GM12872 (cell line): ENCODE results near the gene JTB.

Source experiments
- TF ChIP-seq, protein P1 (sequence below): IDR thresholded peaks from 3 replicates; pipeline ENCODE4 v1.5.1; 2011; ENCODE audit warnings: low read depth, mild to moderate bottlenecking, low read length, moderate library complexity; ENCODE audit not compliant: insufficient read depth

JTB gene

DNA sequence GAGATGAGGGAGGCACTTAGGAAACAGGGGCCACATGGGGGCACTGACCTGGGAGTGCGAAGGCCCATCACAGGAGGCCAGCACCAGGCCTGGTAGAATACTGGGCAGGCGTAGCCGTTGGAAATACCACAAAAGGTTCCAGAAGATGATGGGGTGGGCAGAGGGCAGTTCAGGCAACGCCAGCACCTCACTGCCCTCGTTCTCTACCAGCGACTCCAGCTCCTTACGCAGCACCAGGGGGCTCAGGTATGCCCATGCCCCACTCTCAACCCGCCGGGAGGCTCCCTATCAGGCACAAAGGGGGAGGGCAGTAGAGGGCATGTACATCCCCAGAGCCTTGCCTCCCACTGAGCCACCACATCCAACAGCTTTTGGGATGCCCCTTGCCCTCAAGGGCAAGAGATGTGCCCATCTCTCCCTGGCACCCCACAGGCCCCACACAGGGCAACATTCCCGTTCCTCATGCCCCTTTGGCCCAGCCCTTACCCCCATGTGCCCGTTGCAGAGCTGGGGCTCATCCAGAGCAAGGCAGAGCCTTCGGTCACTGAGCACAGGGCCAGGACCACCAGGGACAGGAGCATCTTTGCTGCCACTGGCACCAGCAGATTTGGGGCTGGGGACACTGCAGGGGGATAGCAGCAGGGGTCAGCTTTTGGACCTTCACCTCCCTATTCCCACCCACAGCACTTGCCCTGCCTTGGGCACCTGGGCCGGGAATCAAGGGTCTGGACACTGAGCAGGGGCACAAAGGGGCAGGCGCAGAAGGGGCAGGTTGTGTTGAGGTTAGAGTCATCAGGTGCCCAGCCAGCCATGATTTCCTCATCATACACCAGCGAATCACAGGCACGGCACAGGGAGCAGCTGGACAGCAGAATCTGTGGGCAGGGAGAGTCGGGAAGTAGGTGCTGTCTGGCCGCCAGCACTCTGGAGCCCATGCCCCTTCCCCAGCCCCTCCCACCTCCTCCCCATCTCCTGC, 45.0 kb downstream of the JTB start:
- TF ChIP-seq, protein P1, sequence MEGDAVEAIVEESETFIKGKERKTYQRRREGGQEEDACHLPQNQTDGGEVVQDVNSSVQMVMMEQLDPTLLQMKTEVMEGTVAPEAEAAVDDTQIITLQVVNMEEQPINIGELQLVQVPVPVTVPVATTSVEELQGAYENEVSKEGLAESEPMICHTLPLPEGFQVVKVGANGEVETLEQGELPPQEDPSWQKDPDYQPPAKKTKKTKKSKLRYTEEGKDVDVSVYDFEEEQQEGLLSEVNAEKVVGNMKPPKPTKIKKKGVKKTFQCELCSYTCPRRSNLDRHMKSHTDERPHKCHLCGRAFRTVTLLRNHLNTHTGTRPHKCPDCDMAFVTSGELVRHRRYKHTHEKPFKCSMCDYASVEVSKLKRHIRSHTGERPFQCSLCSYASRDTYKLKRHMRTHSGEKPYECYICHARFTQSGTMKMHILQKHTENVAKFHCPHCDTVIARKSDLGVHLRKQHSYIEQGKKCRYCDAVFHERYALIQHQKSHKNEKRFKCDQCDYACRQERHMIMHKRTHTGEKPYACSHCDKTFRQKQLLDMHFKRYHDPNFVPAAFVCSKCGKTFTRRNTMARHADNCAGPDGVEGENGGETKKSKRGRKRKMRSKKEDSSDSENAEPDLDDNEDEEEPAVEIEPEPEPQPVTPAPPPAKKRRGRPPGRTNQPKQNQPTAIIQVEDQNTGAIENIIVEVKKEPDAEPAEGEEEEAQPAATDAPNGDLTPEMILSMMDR: no peak

DNA sequence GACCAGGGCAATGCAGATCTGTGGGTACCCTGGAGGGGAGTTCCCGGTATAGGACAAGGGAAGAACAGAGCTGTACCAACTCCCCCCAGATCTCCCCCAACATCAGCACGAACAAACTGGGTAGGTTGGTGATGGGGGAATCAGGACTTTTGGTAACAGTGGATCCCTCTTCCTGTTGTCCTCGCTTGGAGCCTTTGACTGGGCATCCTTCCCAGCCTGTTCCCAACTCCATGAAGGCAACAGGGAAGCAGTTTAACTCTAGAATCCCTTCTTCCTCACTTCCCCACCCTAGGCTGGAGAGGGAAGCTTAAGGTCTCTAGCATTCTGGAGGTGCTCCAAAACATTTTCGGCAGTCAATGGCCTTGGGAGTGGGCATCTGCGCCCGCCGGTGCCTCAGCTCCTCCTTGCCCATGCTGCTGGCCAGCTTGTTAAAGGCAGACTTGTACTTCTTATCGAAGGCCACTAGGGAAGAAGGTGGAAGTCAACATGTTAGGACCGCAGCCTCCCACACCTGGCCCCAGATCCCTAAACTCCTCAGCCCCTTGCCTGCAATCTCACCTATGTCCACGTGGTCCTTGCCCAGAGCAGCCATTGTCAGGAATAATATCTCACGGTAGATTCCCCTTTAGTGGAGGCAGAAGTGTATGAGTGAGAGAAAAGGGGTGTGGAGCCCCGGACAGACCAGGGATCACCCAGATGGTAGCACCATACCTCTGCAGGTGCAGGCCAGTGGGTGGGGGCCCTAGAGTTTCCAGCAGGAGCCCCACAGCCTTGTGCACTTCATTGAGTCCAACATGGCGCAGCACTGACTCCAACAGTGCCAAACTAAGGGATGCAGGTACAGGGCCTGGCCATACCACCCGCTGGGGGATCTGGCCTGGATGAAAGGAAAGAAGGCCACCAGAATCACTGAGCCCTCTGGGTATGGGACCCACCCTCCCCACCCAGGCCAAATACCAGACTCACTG, 47.2 kb downstream of the JTB start:
- TF ChIP-seq, protein P1: 0 out of 3 replicates have a peak, but pooled peaks have one; percentile 11

DNA sequence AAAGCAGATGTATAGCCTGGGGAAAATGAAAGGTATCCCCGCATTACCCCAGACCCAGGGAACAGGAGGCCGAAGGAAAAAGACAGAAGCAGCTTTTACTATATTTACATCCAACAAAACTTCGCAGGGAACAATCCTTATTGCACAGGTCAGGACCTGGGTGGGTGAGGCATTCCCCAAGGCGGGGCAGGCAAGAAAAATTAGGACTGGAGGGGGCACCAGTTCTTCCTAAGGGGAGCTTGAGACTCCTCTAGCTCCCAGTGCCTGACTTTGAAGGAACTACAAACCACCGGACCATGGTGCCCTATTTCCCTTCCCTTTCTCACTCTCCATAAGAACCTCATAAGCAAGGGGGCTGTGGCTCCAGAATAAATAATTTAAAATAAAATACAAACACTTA, 48.0 kb downstream of the JTB start:
- TF ChIP-seq, protein P1: no peak

DNA sequence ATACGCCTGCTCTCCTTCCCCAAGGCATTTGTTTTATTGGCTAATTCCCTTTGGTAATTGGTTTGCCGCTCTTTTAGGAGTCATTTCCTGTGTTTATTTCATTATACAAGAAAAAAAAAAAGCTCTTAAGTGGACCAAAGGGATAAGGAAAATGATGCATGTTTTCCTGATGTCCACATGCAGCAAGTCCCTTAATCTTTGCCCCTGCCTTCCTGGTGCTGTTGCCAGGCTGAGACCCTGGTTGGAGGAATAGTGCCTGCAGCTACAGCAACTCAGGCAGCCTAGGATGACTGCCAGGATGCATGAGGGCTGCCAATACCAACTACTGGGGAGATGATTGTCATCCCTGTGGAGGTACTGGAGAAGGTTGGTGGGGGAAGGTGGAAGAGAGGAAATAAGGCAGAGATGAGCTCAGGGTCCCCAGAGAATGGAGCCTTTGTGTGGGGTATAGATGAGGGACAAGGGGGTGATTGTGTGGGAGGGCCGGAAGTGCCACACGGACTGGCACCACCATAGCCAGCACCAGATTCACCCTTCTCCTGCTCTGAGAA, 48.6 kb downstream of the JTB start:
- TF ChIP-seq, protein P1: no peak

DNA sequence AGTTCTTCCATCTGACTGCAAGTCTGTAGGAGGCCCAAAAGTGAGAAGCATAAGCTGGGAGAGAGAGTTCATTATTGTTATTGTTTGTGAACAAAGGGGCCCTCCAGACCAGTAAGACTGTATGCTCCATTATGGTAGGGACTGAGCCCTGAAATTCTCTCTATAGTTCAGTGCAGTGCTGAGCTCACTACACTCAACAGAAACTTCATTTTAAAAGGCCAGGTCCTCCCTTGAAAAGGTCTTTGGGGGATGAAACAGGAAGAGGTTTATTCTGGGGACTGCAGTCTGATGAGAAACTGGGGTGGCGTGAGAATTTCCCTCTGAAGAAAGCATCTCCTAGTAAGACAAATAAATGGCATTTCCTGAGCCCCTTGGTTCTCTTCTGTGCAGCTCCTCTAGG, 49.2 kb downstream of the JTB start:
- TF ChIP-seq, protein P1: no peak

DNA sequence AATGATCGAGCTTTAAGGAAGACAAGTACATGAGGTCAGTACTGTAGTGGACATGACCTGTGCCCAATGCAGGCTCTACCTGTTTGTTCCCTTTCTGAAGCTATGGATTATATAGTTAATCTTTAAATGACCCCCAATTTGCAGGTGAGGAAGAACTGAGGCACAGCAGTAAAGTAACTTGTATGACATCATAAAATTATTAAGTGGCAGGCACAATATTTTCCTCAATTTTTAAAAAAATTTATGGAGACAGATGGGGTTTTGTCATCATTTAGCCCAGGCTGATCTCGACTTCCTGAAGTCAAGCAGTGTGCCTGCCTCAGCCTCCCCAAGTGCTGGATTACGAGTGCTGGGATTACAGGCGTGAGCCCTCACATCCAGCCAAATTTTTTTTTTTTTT, 51.1 kb downstream of the JTB start:
- TF ChIP-seq, protein P1: no peak
